Liver (tissue), 3 donors: ENCODE results near the gene NALF2.

Experiments
- FOXA1 ChIP-seq: IDR thresholded peaks from 2 replicates; pipeline ENCODE4 v1.6.1; 2016; ENCODE audit warnings: antibody characterized with exemption
- RAD21 ChIP-seq, 2 donors: IDR thresholded peaks; 2 replicates each; pipeline ENCODE4 v1.6.1; 2016; ENCODE audit warnings: antibody characterized with exemption in 2 of 2, mild to moderate bottlenecking in 2 of 2
- TAF1 ChIP-seq: conservative IDR thresholded peaks from 2 replicates; pipeline ENCODE4 v1.6.1; 2016; ENCODE audit warnings: antibody characterized with exemption, mild to moderate bottlenecking
- TF ChIP-seq, protein P1 (sequence below): fragments of 150-350 bp; IDR thresholded peaks from 2 replicates; pipeline ENCODE4 v1.5.1; 2017; ENCODE audit warnings: improper control_type of control experiment, low read depth, low read length; ENCODE audit not compliant: missing input control
- donor health status: healthy.
- donor health status: healthy.

DNA sequence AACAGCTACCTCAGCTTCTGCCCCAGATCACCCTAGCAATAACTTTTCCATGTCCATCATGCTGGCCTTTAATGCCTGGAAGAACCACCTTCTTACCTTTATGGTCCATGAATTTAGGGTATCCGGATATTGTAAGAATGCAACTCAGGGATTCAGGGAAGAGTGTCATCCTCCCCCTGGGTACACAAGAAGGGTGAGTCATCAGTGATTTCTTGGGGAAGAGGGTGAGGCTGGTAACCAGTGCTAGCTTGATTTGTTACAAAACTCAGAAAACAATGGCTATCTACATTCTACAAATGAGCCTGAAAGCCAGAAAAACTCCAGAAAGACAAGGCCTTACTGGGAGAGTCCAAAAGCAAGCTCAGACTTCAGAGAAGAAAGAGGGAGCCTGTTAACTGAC lies 10.4 kb upstream of the NALF2 start:
- TF ChIP-seq, protein P1, sequence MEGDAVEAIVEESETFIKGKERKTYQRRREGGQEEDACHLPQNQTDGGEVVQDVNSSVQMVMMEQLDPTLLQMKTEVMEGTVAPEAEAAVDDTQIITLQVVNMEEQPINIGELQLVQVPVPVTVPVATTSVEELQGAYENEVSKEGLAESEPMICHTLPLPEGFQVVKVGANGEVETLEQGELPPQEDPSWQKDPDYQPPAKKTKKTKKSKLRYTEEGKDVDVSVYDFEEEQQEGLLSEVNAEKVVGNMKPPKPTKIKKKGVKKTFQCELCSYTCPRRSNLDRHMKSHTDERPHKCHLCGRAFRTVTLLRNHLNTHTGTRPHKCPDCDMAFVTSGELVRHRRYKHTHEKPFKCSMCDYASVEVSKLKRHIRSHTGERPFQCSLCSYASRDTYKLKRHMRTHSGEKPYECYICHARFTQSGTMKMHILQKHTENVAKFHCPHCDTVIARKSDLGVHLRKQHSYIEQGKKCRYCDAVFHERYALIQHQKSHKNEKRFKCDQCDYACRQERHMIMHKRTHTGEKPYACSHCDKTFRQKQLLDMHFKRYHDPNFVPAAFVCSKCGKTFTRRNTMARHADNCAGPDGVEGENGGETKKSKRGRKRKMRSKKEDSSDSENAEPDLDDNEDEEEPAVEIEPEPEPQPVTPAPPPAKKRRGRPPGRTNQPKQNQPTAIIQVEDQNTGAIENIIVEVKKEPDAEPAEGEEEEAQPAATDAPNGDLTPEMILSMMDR, result no peak
- TF ChIP-seq RAD21 (IDR thresholded peaks at IDR 0.05) (no peak), FOXA1 (no peak), TAF1 (no peak)
